Activated B cell treated with CpG ODN at 0.5 μM for 24 hours (primary cell): ENCODE measurements around the gene PPP1R7. TPM values are rescaled to one million over a fixed set of nuclear protein-coding genes. Genes with fewer than 3 reads are reported as not detected.

Experiments used
- ATAC-seq: fragments of 200-7000 bp; cut with Tn5 transposase; one replicate; pipeline ENCODE4 v1.10.0; 2021; ENCODE audit warnings: low read depth, mild to moderate bottlenecking, moderate library complexity
- CTCF ChIA-PET: fragments of 350-600 bp; sonication (Branson Sonifier 250); formaldehyde crosslinking; loops from one replicate; lab custom pipeline; 2021; ENCODE audit warnings: antibody characterized with exemption; lab: Charles Lee
- POLR2A ChIA-PET: fragments of 350-600 bp; sonication (Branson Sonifier 250); formaldehyde crosslinking; loops from one replicate; lab custom pipeline; 2021; ENCODE audit warnings: antibody characterized with exemption; lab: Charles Lee
- DNase-seq: peaks from one replicate; pipeline ENCODE4 v3.0.0; 2022
- H3K27ac Mint-ChIP-seq: one replicate; pipeline ENCODE4 v1.8.0; 2020; ENCODE audit warnings: mixed read lengths
- H3K27me3 Mint-ChIP-seq: one replicate; pipeline ENCODE4 v1.8.0; 2021; ENCODE audit warnings: mixed read lengths
- H3K36me3 Mint-ChIP-seq: one replicate; pipeline ENCODE4 v1.8.0; 2021; ENCODE audit warnings: low read depth, mixed read lengths
- H3K4me1 Mint-ChIP-seq: one replicate; pipeline ENCODE4 v1.8.0; 2021; ENCODE audit warnings: mixed read lengths
- H3K4me3 Mint-ChIP-seq: one replicate; pipeline ENCODE4 v1.8.0; 2020; ENCODE audit warnings: mild to moderate bottlenecking, mixed read lengths
- H3K9me3 Mint-ChIP-seq: one replicate; pipeline ENCODE4 v1.8.0; 2020; ENCODE audit warnings: mixed read lengths
- CTCF ChIP-seq: fragments of 200-600 bp; IDR thresholded peaks from one replicate; pipeline ENCODE4 v1.8.0; 2022; ENCODE audit warnings: antibody characterized with exemption, mild to moderate bottlenecking
- intact Hi-C: fragments of 100-400 bp; cut with micrococcal nuclease; formaldehyde crosslinking; loops from one replicate; pipeline ENCODE4 v1.15.1; 2024
- total RNA-seq: library from RNA; stranded (reverse); gene quantifications from 2 replicates; pipeline ENCODE4 v1.2.3, GENCODE V29; 2022

PPP1R7 gene
- total RNA-seq, 1 donor from 2014 or later = 72.0 TPM

GRCh38 chr2:241209271-241209670 lies 59.0 kb downstream of the PPP1R7 start:
- DNase-seq (no peak), ATAC-seq (no peak)
- H3K36me3 Mint-ChIP-seq = no peaks in the 10 kb centered on the region
- intact Hi-C loops = no loop called here
- H3K4me3 Mint-ChIP-seq = no peak overlapping the region
- ChIA-PET POLR2A (no interaction called here), CTCF (no interaction called here)
- H3K27me3 Mint-ChIP-seq = no peaks in the 10 kb centered on the region
- peaks cover 2% of the 10 kb centered on the region for H3K4me1 Mint-ChIP-seq
- H3K9me3 Mint-ChIP-seq = no peaks in the 10 kb centered on the region
- H3K27ac Mint-ChIP-seq = no peak overlapping the region
- no peak for TF ChIP-seq CTCF

GRCh38 chr2:241211276-241211675 lies 61.0 kb downstream of the PPP1R7 start:
- H3K36me3 Mint-ChIP-seq = no peaks in the 10 kb centered on the region
- DNase-seq (no peak), ATAC-seq (no peak)
- no peaks in the 10 kb centered on the region for H3K27me3 Mint-ChIP-seq
- H3K4me1 Mint-ChIP-seq = peaks cover 2% of the 10 kb centered on the region
- H3K27ac Mint-ChIP-seq = no peak overlapping the region
- intact Hi-C loops = loop anchor here (2.0 to 10.0 kb wide), 3 partner anchors 226 to 646 kb away; partner anchors contain the start of genes DUSP28 and RNPEPL1
- ChIA-PET CTCF (no interaction called here), POLR2A (no interaction called here)
- no peak for TF ChIP-seq CTCF
- H3K4me3 Mint-ChIP-seq = no peak overlapping the region
- no peaks in the 10 kb centered on the region for H3K9me3 Mint-ChIP-seq

- POLR2A ChIA-PET = no interaction called here
Observed at GRCh38 chr2:241213041-241213440, 62.8 kb downstream of the PPP1R7 start.

GRCh38 chr2:241213567-241213966 lies 63.3 kb downstream of the PPP1R7 start:
- no peaks in the 10 kb centered on the region for H3K36me3 Mint-ChIP-seq
- no peaks in the 10 kb centered on the region for H3K9me3 Mint-ChIP-seq
- ATAC-seq = no peak
- intact Hi-C loops = loop anchor here (10.0 kb wide), 2 partner anchors 229 to 649 kb away; partner anchors contain the start of genes DUSP28 and RNPEPL1
- CTCF ChIA-PET = no interaction called here
- DNase-seq = no peak
- no peak for TF ChIP-seq CTCF
- H3K4me3 Mint-ChIP-seq = no peak overlapping the region
- POLR2A ChIA-PET = no interaction called here
- H3K27ac Mint-ChIP-seq = no peak overlapping the region
- peaks cover 4% of the 10 kb centered on the region for H3K4me1 Mint-ChIP-seq
- no peaks in the 10 kb centered on the region for H3K27me3 Mint-ChIP-seq

More at GRCh38 chr2:241213041-241213440, 62.8 kb downstream of the PPP1R7 start:
- intact Hi-C loops = loop anchor here (10.0 kb wide), 2 partner anchors 228 to 648 kb away; partner anchors contain the start of genes DUSP28 and RNPEPL1
- Mint-ChIP-seq H3K4me1 (peaks cover 2% of the 10 kb centered on the region), H3K27me3 (no peaks in the 10 kb centered on the region), H3K4me3 (no peak overlapping the region), H3K36me3 (no peaks in the 10 kb centered on the region), H3K9me3 (no peaks in the 10 kb centered on the region), H3K27ac (no peak overlapping the region)
- DNase-seq (no peak), ATAC-seq (no peak)
- CTCF ChIA-PET = no interaction called here
- TF ChIP-seq CTCF = no peak

- H3K9me3 Mint-ChIP-seq = no peaks in the 10 kb centered on the region
- intact Hi-C loops = loop anchor here (10.0 kb wide), 2 partner anchors 229 to 649 kb away; partner anchors contain the start of genes DUSP28 and RNPEPL1
- CTCF ChIA-PET = no interaction called here
- DNase-seq (no peak), ATAC-seq (no peak)
- TF ChIP-seq CTCF = no peak
- no peaks in the 10 kb centered on the region for H3K36me3 Mint-ChIP-seq
- H3K4me1 Mint-ChIP-seq = peaks cover 10% of the 10 kb centered on the region
- H3K27me3 Mint-ChIP-seq = no peaks in the 10 kb centered on the region
- H3K4me3 Mint-ChIP-seq = no peak overlapping the region
- H3K27ac Mint-ChIP-seq = no peak overlapping the region
- POLR2A ChIA-PET = no interaction called here
Observed at GRCh38 chr2:241214209-241214608, 63.9 kb downstream of the PPP1R7 start.
